Neural cell (in vitro differentiated cells): ENCODE data around the gene JAKMIP3.

ENCODE experiments used
- EZH2 ChIP-seq: fragments of 200-600, 300-800 bp; shearing (Covaris generic), sonication (generic); IDR thresholded peaks from 2 replicates; pipeline ENCODE4 v1.6.1; 2014; ENCODE audit warnings: antibody characterized with exemption, low read length, borderline replicate concordance, mild to moderate bottlenecking; ENCODE audit not compliant: insufficient read depth, poor library complexity, severe bottlenecking
- RAD21 ChIP-seq: fragments of 450-650 bp; conservative IDR thresholded peaks from 2 replicates; pipeline ENCODE4 v1.6.1; 2014; ENCODE audit warnings: antibody characterized with exemption, mild to moderate bottlenecking, moderate library complexity

DNA sequence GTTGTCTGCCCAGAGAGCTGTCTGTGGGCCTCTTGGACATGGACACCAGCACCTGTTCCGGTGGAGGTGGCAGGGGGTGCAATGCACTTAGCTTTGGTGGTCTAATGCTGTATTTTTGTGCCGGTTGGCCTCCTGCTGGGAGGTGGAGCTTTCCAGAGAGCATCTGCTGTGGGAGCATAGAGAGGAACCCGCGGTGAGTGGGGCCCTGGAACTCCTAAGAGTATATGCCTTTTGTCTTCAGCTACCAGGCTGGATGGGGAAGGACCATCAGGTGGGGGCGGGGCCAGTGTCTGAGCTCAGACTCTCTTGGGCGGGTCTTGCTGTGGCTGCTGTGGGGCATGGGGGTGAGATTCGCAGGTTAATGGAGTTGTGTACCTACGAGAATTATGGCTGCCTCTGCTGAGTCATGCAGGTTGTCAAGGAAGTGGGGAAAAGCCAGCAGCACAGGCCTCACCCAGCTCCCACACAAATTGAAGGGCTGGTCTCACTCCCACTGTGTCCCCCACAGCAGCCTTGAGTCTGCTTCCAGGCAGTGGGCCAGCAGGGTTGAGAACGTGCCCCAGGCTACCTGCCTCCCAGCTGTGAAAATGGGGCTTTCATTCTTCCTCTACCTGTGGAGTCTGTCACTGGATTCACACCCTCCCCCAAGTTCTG is 29.0 kb downstream of the JAKMIP3 start:
- TF ChIP-seq RAD21 (no peak), EZH2 (no peak)
